ENCODE measurements around the gene GSTA1. TPM values are rescaled to one million over a fixed set of nuclear protein-coding genes. Genes with fewer than 3 reads are reported as not detected.
"Not testable (repeated sequence)": the region's sequence is repeated elsewhere in the genome, so short reads cannot be mapped to it uniquely, and the experiment has no call there.

GSTA1 gene
- total RNA-seq, 1 experiment from 2014 or later: not detected

GRCh38 chr6:52786249-52786956, 17.2 kb downstream of the GSTA1 start:
- no peaks in the 10 kb centered on the region for H3K9me3 ChIP-seq (replicated peaks)
- no peak overlapping the region for H3K27ac ChIP-seq
- no peaks in the 10 kb centered on the region for H3K36me3 ChIP-seq
- DNase-seq: no peak
- no peaks in the 10 kb centered on the region for H3K4me1 ChIP-seq
- no peak overlapping the region for H3K4me3 ChIP-seq
- H3K27me3 ChIP-seq: no peaks in the 10 kb centered on the region

GRCh38 chr6:52782696-52783274, 20.8 kb downstream of the GSTA1 start:
- H3K36me3 ChIP-seq; H3K27me3 ChIP-seq; H3K4me3 ChIP-seq; H3K4me1 ChIP-seq; H3K27ac ChIP-seq; H3K9me3 ChIP-seq (replicated peaks); DNase-seq: not testable (repeated sequence)

- H3K27me3 ChIP-seq; DNase-seq; H3K9me3 ChIP-seq (replicated peaks); H3K36me3 ChIP-seq; H3K27ac ChIP-seq; H3K4me1 ChIP-seq; H3K4me3 ChIP-seq: not testable (repeated sequence)
These were observed 21.4 kb downstream of the GSTA1 start for GRCh38 chr6:52782209-52782608.

- H3K27ac ChIP-seq: no peak overlapping the region
- no peaks in the 10 kb centered on the region for H3K4me1 ChIP-seq
- H3K9me3 ChIP-seq (replicated peaks): no peaks in the 10 kb centered on the region
- DNase-seq: no peak
- no peaks in the 10 kb centered on the region for H3K27me3 ChIP-seq
- H3K36me3 ChIP-seq: no peaks in the 10 kb centered on the region
- H3K4me3 ChIP-seq: no peak overlapping the region
These were observed 24.4 kb downstream of the GSTA1 start for GRCh38 chr6:52779237-52779636.

GRCh38 chr6:52776711-52777351, 26.8 kb downstream of the GSTA1 start:
- H3K9me3 ChIP-seq (replicated peaks); H3K4me3 ChIP-seq; H3K4me1 ChIP-seq; DNase-seq; H3K36me3 ChIP-seq; H3K27me3 ChIP-seq; H3K27ac ChIP-seq: not testable (repeated sequence)

- H3K4me3 ChIP-seq; H3K27ac ChIP-seq; H3K36me3 ChIP-seq; H3K9me3 ChIP-seq (replicated peaks); H3K27me3 ChIP-seq; DNase-seq; H3K4me1 ChIP-seq: not testable (repeated sequence)
These were observed 34.2 kb downstream of the GSTA1 start for GRCh38 chr6:52769399-52769798.

GRCh38 chr6:52767658-52768057, 36.0 kb downstream of the GSTA1 start:
- H3K36me3 ChIP-seq; H3K27ac ChIP-seq; H3K4me1 ChIP-seq; DNase-seq; H3K27me3 ChIP-seq; H3K9me3 ChIP-seq (replicated peaks); H3K4me3 ChIP-seq: not testable (repeated sequence)

- not testable (repeated sequence) for H3K4me3 ChIP-seq; H3K4me1 ChIP-seq; H3K27ac ChIP-seq; DNase-seq; H3K36me3 ChIP-seq; H3K9me3 ChIP-seq (replicated peaks); H3K27me3 ChIP-seq
These were observed 40.2 kb downstream of the GSTA1 start, which contains the start of gene GSTA2 for GRCh38 chr6:52763322-52763916. GSTA2 (minus strand) TSS chr6:52763475; CDS start chr6:52757947, 5,528 bp downstream.

- not testable (repeated sequence) for H3K9me3 ChIP-seq (replicated peaks); H3K4me1 ChIP-seq; H3K36me3 ChIP-seq; H3K27ac ChIP-seq; H3K27me3 ChIP-seq; DNase-seq; H3K4me3 ChIP-seq
These were observed 41.7 kb downstream of the GSTA1 start for GRCh38 chr6:52761673-52762491.

GRCh38 chr6:52760105-52760765, 43.4 kb downstream of the GSTA1 start:
- Histone ChIP-seq H3K4me3 (no peak overlapping the region), H3K27ac (no peak overlapping the region), H3K27me3 (no peaks in the 10 kb centered on the region), H3K9me3 (replicated peaks) (no peaks in the 10 kb centered on the region), H3K36me3 (no peaks in the 10 kb centered on the region), H3K4me1 (no peaks in the 10 kb centered on the region)
- no peak for DNase-seq

GRCh38 chr6:52759085-52759484, 44.5 kb downstream of the GSTA1 start:
- H3K27me3 ChIP-seq: no peaks in the 10 kb centered on the region
- H3K9me3 ChIP-seq (replicated peaks): no peaks in the 10 kb centered on the region
- no peaks in the 10 kb centered on the region for H3K4me1 ChIP-seq
- no peak for DNase-seq
- no peak overlapping the region for H3K4me3 ChIP-seq
- H3K36me3 ChIP-seq: no peaks in the 10 kb centered on the region
- H3K27ac ChIP-seq: no peak overlapping the region

GRCh38 chr6:52757651-52758338, 45.8 kb downstream of the GSTA1 start:
- H3K4me1 ChIP-seq; H3K27me3 ChIP-seq; H3K36me3 ChIP-seq; H3K4me3 ChIP-seq; DNase-seq; H3K27ac ChIP-seq; H3K9me3 ChIP-seq (replicated peaks): not testable (repeated sequence)

GRCh38 chr6:52754443-52754842, 49.2 kb downstream of the GSTA1 start:
- Histone ChIP-seq H3K4me1 (no peaks in the 10 kb centered on the region), H3K4me3 (no peak overlapping the region), H3K9me3 (replicated peaks) (no peaks in the 10 kb centered on the region), H3K27ac (no peak overlapping the region), H3K36me3 (no peaks in the 10 kb centered on the region), H3K27me3 (no peaks in the 10 kb centered on the region)
- DNase-seq: no peak

- not testable (repeated sequence) for H3K27ac ChIP-seq; H3K27me3 ChIP-seq; H3K4me1 ChIP-seq; H3K36me3 ChIP-seq; DNase-seq; H3K9me3 ChIP-seq (replicated peaks); H3K4me3 ChIP-seq
These were observed 50.5 kb downstream of the GSTA1 start for GRCh38 chr6:52753137-52753536.

All from SJCRH30 (cell line).